ENCODE results near the gene ATP1B3.

- TF ChIP-seq EP300 (IDR thresholded peaks at IDR 0.05) (no peak), CTCF (IDR thresholded peaks at IDR 0.05) (no peak), POLR2A (IDR thresholded peaks at IDR 0.05) (no peak)
Observed at GRCh38 chr3:141860766-141861513, 15.5 kb upstream of the ATP1B3 start.

All from ovary (tissue), 3 donors.